ENCODE data around the gene ETFRF1.

ETFRF1 gene

GRCh38 chr12:25213338-25213737, 18.3 kb downstream of the ETFRF1 start:
- no peak for DNase-seq (ENCODE audit: low read depth in 2 of 2)

- no peak for DNase-seq (ENCODE audit: low read depth in 2 of 2)
Measured at GRCh38 chr12:25236190-25236589, 41.2 kb downstream of the ETFRF1 start.

- no peak for DNase-seq (ENCODE audit: low read depth in 2 of 2)
Measured at GRCh38 chr12:25236626-25237025, 41.6 kb downstream of the ETFRF1 start.

- DNase-seq (ENCODE audit: low read depth in 2 of 2): no peak
Measured at GRCh38 chr12:25241167-25242020, 46.4 kb downstream of the ETFRF1 start.

DNA sequence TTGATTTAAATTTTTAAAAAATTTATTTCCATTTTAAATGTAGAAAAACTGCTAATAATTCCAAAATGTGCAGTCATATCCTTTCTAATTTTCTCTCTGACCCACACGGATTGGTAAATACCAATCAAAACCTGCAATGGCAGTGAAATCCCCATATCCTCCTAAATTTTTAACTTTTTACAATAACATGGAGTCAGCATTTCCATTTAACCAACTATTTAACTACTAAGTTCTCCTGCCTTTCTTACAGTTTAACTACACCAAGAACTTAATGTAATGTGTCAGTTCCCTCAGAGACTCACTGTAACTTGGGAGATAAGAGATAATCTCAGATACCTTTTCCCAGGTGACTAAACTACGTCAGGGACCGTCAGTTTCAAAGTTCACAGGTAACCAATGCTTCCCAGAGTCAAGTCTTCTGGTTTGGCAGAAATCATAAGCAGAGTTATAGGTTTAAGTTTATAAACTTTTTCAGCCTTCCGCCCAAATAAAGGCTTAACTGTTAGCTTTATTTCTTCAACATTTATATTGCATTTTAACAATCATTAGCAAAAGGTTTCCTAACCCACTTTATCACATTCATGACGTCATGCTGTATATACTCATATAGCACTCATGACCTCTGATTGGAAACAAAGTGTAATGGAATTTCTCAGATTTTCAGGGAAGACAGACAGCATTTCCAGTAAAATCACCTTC, 48.1 kb downstream of the ETFRF1 start:
- DNase-seq (ENCODE audit: low read depth in 2 of 2): no peak

DNA sequence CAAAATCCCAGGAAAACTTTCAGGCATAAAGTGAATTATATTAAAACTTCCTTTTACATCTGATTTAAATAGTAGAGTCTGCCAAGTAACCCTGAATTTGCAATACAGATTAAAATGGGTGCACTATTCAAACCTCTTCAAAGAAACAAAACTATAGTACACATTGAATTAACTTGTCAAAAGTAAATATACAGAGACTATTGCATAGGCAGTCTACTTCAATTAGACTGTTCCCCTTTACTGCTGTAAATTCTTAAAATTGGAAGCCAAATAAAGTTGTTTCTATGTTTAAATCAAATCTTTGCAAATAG, 48.6 kb downstream of the ETFRF1 start:
- DNase-seq (ENCODE audit: low read depth in 2 of 2): no peak

DNA sequence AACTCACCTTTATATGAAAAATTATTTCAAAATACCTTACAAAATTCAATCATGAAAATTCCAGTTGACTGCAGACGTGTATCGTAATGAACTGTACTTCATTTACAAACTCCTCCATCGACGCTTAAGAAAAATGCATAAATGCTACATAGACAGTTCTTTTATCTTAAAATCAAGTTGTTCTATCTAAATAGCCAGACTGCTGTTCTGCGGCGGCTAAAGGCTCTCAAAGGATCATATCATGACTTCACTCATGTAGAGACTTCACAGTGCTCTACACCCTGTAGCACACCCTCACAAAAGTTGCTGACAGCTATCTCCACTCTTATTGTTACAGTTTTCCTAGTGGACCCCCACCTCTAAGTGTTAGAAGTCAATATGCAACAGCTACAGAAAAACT, 50.5 kb downstream of the ETFRF1 start:
- DNase-seq (ENCODE audit: low read depth in 2 of 2): no peak

- DNase-seq (ENCODE audit: low read depth in 2 of 2): no peak
Measured at GRCh38 chr12:25248137-25248536, 53.1 kb downstream of the ETFRF1 start.

- DNase-seq (ENCODE audit: low read depth in 2 of 2): no peak
Measured at GRCh38 chr12:25248732-25249131, 53.7 kb downstream of the ETFRF1 start.

GRCh38 chr12:25249931-25250738, 55.1 kb downstream of the ETFRF1 start:
- peak; percentile 10 to 31 for DNase-seq (ENCODE audit: low read depth in 2 of 2)

DNA sequence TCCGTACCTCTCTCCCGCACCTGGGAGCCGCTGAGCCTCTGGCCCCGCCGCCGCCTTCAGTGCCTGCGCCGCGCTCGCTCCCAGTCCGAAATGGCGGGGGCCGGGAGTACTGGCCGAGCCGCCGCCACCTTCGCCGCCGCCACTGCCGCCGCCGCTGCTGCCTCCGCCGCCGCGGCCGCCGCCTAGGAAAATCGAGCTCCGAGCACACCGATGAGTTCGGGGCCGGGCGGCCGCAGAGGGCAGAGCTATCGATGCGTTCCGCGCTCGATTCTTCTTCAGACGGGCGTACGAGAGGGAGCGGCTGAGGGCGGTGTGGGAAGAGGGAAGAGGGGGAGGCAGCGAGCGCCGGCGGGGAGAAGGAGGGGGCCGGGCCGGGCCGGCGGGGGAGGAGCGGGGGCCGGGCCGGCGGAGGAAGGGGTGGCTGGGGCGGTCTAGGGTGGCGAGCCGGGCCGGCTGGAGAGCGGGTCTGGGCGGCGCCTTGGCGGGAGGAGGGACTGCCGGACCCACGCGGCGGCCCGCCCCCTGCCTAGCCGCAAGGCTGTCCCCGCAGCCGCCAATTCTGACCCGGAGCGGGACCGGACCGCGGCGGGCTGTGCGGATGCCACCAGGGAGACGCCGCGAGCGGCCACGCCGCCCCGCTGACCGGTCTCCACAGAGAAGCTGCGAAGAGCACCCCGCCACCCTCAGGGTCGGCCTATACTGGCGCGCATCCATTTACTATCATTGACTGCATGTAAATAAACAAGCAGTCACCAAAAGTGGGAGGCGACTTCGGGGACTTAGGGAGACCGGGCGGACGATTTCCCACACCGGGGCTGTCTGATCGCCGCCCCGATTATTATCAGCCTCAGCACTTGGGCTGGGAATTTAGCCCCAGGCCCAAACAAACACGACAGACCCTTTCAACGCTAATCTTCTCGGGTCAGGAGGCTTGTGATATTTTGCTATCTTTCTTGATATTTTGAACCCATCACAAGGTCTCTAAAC, 56.0 kb downstream of the ETFRF1 start, which contains the start of gene KRAS:
TSS of gene KRAS (minus strand) at position 186 of the 987 bp plus-strand sequence.
- peak; percentile 78 to 85 for DNase-seq (ENCODE audit: low read depth in 2 of 2)

GRCh38 chr12:25251769-25252168, 56.7 kb downstream of the ETFRF1 start:
- no peak for DNase-seq (ENCODE audit: low read depth in 2 of 2)

DNA sequence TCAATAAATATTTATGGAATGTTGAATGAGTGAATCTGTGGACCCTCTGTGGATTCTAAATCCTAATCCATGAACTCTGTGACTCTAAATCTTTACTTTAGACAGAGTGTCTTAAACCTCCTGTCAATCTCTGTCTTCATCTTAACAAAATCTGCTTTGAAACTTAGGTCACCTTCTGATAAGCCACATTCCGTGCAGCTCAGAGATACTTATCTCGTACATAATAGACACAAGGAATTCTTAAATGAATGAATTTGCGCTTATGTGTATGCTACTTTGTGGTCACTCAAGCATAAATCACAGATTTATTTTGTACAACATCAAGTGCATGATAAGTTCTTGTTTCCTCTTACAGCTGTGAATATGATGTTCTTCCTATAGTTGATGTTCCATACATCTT, 57.9 kb downstream of the ETFRF1 start:
- DNase-seq (ENCODE audit: low read depth in 2 of 2): no peak

DNA sequence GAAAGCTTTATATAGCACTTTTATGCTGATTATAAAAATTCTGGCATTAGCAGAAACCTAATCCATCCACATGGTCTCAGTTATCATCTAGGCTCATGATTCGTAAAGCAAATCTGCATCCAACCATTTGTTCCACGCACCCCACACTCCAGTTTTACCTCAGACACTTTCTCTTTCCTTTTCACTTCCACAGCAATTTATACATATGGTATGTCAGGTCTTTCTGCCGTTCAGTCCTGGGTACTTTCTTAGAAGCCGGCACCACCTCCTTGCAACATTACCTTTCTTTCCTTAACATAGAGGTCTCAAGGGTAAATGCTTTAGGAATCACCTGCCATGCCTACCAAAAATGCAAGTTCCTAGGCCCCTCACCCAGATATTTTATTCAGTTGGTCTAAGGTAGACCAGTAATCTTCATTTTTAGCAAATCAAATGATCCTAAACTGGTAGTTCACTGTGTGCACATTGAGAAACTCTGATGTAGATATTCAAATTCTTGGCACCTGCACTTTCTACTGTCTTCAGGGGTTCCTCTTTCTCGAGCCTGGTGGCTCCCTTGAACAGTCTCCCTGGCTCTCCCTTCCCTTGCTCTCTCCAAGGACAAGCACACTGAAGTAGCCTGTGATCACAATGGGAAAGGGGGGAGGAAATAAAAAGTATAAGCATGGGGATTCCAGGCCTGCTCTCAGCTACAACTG, 58.5 kb downstream of the ETFRF1 start:
- no peak for DNase-seq (ENCODE audit: low read depth in 2 of 2)

DNA sequence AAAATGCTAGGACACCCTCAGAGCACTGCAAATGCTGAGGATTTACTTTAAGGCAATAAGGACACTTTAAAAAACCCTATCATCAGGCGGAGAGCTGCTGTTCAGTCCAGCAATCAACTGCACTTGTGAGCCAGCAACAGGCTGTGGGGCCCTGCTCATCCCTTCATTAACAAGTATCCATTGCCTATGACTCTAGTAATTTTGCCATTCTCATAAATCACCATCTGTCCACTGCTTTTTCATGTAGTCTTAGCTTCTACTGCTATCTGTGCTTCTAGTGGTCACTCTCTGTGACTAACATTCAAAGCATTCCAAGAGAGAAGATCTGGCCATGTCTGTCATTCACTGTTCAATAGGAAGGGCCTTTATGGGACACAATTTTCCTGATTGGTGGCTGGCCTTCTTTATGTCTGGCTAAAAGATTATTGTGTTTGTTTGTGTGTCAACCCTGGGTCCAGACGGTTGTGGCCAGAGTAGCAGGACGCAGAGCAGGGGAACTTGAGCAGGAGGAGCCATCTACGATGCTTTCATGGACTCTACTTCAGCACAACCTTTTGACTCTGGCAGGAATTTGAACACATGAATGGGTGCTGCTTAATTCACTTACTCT, 59.3 kb downstream of the ETFRF1 start:
- DNase-seq (ENCODE audit: low read depth in 2 of 2): no peak
